Activated CD8-positive, alpha-beta T cell treated with anti-CD3 and anti-CD28 coated beads for 36 hours (primary cell): ENCODE measurements around the gene ZFYVE21. TPM values are rescaled to one million over a fixed set of nuclear protein-coding genes. Genes with fewer than 3 reads are reported as not detected.

Source experiments
- ATAC-seq: fragments of 200-7000 bp; cut with Tn5 transposase; one replicate; pipeline ENCODE4 v1.10.0; 2021; ENCODE audit warnings: mild to moderate bottlenecking, moderate library complexity
- CTCF ChIA-PET: fragments of 350-600 bp; sonication (Branson Sonifier 250); formaldehyde crosslinking; loops from one replicate; lab custom pipeline; 2021; ENCODE audit warnings: antibody characterized with exemption; lab: Charles Lee
- POLR2A ChIA-PET: fragments of 350-600 bp; sonication (Branson Sonifier 250); formaldehyde crosslinking; loops from one replicate; lab custom pipeline; 2021; ENCODE audit warnings: antibody characterized with exemption; lab: Charles Lee
- DNase-seq: peaks from one replicate; pipeline ENCODE4 v3.0.0-alpha.2; 2020
- H3K27ac Mint-ChIP-seq: one replicate; pipeline ENCODE4 v1.8.0; 2021; ENCODE audit warnings: mild to moderate bottlenecking, mixed read lengths
- H3K27me3 Mint-ChIP-seq: one replicate; pipeline ENCODE4 v1.8.0; 2021; ENCODE audit warnings: mixed read lengths
- H3K36me3 Mint-ChIP-seq: one replicate; pipeline ENCODE4 v1.8.0; 2021; ENCODE audit warnings: low read depth, mixed read lengths
- H3K4me1 Mint-ChIP-seq: one replicate; pipeline ENCODE4 v1.8.0; 2021; ENCODE audit warnings: low read depth, mixed read lengths
- H3K4me3 Mint-ChIP-seq: one replicate; pipeline ENCODE4 v1.8.0; 2021; ENCODE audit warnings: mild to moderate bottlenecking, moderate library complexity, mixed read lengths
- H3K9me3 Mint-ChIP-seq: one replicate; pipeline ENCODE4 v1.8.0; 2021; ENCODE audit warnings: mixed read lengths
- intact Hi-C: fragments of 100-400 bp; cut with micrococcal nuclease; formaldehyde crosslinking; loops from one replicate; pipeline ENCODE4 v1.10.0; 2022
- total RNA-seq, 2 experiments: library from RNA; stranded (reverse); gene quantifications; one replicate each; pipeline ENCODE4 v1.2.3, GENCODE V29; 2021
- TF ChIP-seq, protein P1 (sequence below): fragments of 200-600 bp; IDR thresholded peaks from one replicate; pipeline ENCODE4 v1.8.0; 2022; ENCODE audit warnings: antibody characterized with exemption, mild to moderate bottlenecking

The ZFYVE21 gene
- total RNA-seq, 2 experiments from 2014 or later = 10.4 to 11.6 TPM

DNA sequence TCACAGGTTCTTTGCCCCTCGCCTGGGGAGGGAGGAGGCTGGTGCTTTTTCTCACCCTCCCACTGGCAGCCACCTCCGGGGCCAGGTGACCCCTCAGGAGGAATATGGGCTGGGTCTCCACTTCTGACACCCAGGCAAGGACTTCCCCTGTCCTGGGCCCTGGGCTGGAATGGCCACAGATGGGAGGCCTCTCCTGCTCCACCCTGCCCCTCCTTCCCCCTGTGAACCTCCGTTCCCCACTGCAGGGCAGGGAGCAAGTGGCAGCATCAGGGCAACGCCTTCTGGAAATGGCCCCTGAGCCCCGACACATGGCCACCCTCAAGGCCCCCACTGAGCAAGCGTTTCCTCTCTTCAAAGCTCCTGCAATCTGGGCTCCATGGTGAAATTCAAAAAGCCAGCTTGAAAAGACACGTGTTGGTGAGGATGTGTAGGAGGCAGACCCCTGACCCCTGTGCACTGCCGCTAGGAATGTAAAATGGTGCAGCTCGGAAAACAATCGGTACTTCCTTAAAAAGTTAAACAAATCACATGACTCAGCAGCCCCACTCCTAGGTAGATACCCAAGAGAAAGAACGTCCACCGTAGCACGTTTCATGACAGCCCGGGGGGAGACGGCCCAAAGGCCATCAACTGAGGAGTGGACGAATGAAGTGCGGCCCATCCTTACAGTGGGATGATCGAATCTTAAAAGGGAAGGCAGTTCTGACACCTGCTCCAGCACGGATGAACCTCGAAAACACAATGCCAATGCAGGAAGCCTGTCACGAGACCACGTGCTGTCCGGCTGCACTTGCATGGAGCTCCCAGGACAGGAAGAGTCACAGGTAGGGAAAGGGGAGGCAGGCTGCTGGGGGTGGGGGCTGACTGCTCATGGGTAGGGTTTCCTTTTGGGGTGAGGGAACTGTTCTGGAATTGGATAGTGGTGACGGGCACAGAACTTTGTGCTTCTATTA, 11.9 kb upstream of the ZFYVE21 start:
- ATAC-seq (no peak), DNase-seq (no peak)
- no peaks in the 10 kb centered on the region for H3K4me1 Mint-ChIP-seq
- ChIA-PET CTCF (no interaction called here), POLR2A (interaction anchor here (0.6 to 6.2 kb wide), 4 partner anchors 10 to 120 kb away, joined by 3 to 41 read pairs (median 3); partner anchors contain the start of genes XRCC3 and ZFYVE21)
- no peak overlapping the region for H3K4me3 Mint-ChIP-seq
- H3K27ac Mint-ChIP-seq = peak overlapping the region; percentile 35
- no peaks in the 10 kb centered on the region for H3K9me3 Mint-ChIP-seq
- intact Hi-C loops = no loop called here
- peaks cover 20% of the 10 kb centered on the region for H3K36me3 Mint-ChIP-seq
- TF ChIP-seq, protein P1, sequence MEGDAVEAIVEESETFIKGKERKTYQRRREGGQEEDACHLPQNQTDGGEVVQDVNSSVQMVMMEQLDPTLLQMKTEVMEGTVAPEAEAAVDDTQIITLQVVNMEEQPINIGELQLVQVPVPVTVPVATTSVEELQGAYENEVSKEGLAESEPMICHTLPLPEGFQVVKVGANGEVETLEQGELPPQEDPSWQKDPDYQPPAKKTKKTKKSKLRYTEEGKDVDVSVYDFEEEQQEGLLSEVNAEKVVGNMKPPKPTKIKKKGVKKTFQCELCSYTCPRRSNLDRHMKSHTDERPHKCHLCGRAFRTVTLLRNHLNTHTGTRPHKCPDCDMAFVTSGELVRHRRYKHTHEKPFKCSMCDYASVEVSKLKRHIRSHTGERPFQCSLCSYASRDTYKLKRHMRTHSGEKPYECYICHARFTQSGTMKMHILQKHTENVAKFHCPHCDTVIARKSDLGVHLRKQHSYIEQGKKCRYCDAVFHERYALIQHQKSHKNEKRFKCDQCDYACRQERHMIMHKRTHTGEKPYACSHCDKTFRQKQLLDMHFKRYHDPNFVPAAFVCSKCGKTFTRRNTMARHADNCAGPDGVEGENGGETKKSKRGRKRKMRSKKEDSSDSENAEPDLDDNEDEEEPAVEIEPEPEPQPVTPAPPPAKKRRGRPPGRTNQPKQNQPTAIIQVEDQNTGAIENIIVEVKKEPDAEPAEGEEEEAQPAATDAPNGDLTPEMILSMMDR = no peak
- no peaks in the 10 kb centered on the region for H3K27me3 Mint-ChIP-seq

DNA sequence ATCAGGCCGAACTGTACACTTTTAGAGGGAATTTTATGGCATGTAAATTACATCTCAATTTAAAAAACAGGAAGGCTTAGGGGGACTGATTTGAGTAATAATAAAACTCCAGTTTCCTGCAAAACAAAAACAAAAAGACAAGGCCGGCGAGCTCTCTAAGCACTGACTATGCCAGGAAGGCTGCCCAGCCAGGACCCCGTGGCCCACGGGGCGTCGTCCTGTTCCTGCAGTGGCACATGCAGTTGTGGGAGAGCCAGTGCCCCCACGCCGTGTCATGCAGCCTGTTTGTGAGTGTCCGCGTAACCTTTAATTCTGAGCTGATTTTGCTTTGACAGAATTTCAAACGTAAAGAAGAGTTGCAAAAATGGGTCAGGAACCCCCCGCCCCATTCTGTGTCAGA, 10.9 kb upstream of the ZFYVE21 start:
- TF ChIP-seq, protein P1 = no peak
- no peaks in the 10 kb centered on the region for H3K4me1 Mint-ChIP-seq
- no peak overlapping the region for H3K4me3 Mint-ChIP-seq
- DNase-seq (no peak), ATAC-seq (no peak)
- peaks cover 19% of the 10 kb centered on the region for H3K36me3 Mint-ChIP-seq
- ChIA-PET POLR2A (interaction anchor here (0.8 to 6.2 kb wide), 3 partner anchors 8 to 19 kb away, joined by 3 to 41 read pairs (median 5); partner anchors contain the start of genes XRCC3 and ZFYVE21), CTCF (interaction anchor here (0.6 kb wide), 1 partner anchor 40 kb away, joined by 3 read pairs; no protein-coding TSS in a partner anchor)
- peak overlapping the region; percentile 16 for H3K27ac Mint-ChIP-seq
- intact Hi-C loops = no loop called here
- no peaks in the 10 kb centered on the region for H3K27me3 Mint-ChIP-seq
- no peaks in the 10 kb centered on the region for H3K9me3 Mint-ChIP-seq

DNA sequence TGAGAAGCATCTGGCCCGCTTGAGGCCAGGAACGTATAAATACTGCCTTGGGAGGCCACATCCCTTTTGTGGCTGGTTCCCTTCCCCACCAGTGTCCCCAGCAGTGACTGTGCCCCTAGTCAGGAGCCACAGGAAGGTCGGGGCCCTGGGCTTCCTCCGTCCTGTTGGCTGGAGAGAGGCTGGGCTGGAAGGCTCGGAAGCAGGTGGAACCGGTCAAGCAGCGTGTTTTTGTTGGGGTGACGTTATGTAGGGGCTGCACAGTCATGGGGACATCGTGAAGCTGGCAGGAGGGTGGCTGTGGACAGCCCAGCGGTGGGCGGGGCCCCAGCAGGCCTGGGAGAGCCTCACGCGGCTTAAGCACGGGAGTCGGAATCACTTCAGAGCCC, 10.5 kb upstream of the ZFYVE21 start:
- Mint-ChIP-seq H3K27me3 (no peaks in the 10 kb centered on the region), H3K4me3 (no peak overlapping the region), H3K27ac (peak overlapping the region; percentile 16), H3K36me3 (peaks cover 18% of the 10 kb centered on the region), H3K4me1 (no peaks in the 10 kb centered on the region), H3K9me3 (no peaks in the 10 kb centered on the region)
- intact Hi-C loops = no loop called here
- TF ChIP-seq, protein P1 = no peak
- ATAC-seq (no peak), DNase-seq (no peak)
- POLR2A ChIA-PET = interaction anchor here (0.8 to 1.8 kb wide), 2 partner anchors 8 kb away, joined by 4 to 5 read pairs; no protein-coding TSS in a partner anchor
- CTCF ChIA-PET = interaction anchor here (0.6 to 1.5 kb wide), 2 partner anchors 10 to 40 kb away, joined by 3 to 4 read pairs; no protein-coding TSS in a partner anchor

DNA sequence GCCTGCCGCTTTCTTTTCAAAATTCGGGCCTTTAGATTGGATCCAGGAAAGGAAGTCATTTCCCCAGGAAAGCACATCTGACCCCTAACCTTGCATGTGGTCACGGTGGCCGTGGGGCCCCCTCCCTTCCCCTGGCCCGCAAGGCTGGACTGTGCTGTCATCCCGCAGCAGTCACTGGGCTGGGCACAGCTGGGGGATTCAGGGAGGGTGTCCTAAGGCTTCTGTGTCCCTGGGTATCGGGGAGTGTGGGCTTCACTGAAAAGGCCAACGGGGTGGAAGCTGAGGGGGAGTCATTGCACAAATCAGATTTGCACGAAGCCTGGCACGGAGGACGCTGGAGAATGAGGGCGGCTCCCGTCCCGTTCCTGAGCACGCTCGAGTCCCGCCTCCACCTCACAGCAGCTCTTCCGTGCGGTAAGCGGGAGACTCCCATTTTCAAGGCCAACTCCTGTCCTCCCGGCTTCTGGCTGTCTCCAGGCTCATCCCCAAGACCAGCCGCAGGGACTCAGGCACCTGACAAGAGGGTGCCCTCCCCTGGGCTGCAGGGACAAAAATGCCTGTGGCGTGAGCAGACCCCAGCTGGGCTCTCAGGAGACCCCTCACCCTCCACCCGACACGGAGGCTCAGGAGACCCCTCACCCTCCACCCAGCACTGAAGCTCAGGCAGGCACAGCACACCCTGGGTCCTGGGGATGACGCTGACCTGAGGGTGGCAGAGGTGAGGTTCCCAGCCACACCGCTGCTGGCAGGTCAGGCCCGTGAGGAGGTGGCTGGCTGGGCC, 9.9 kb upstream of the ZFYVE21 start:
- Mint-ChIP-seq H3K4me1 (no peaks in the 10 kb centered on the region), H3K36me3 (peaks cover 18% of the 10 kb centered on the region), H3K9me3 (no peaks in the 10 kb centered on the region), H3K4me3 (no peak overlapping the region), H3K27ac (no peak overlapping the region), H3K27me3 (no peaks in the 10 kb centered on the region)
- CTCF ChIA-PET = interaction anchor here (1.5 kb wide), 1 partner anchor 11 kb away, joined by 4 read pairs; no protein-coding TSS in a partner anchor
- no peak for ATAC-seq
- TF ChIP-seq, protein P1 = no peak
- POLR2A ChIA-PET = interaction anchor here (0.7 to 1.8 kb wide), 5 partner anchors 7 to 16 kb away, joined by 3 to 6 read pairs (median 4); partner anchors contain the start of genes XRCC3 and ZFYVE21
- DNase-seq = no peak
- intact Hi-C loops = no loop called here
